GM21360 (cell line): ENCODE results near the gene SYK.

ENCODE experiments used
- ATAC-seq: cut with Tn5 transposase; IDR thresholded peaks from one replicate; pipeline ENCODE4 v1.9.1; 2021; ENCODE audit warnings: mild to moderate bottlenecking, moderate library complexity; ENCODE audit not compliant: unreplicated experiment

SYK gene

DNA sequence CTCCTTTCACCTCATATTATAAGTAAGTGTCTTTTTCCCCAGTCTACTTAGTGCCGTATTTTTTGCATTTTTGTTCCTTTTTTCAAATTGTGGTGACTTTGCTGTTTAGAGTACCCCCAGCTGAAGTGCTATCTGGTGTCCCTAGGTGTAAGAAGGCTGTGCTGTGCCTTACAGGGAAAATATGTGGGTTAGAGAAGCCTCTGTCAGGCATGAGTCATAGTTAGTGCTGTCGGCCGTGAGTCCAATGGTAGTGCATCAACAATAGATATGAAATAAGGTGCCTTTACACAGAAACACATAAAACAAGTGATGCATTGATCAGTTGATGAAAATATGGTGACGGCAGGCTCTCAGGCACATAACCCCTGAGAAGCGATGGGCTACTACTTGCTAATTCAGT is 20.1 kb downstream of the SYK start:
- no peak for ATAC-seq

DNA sequence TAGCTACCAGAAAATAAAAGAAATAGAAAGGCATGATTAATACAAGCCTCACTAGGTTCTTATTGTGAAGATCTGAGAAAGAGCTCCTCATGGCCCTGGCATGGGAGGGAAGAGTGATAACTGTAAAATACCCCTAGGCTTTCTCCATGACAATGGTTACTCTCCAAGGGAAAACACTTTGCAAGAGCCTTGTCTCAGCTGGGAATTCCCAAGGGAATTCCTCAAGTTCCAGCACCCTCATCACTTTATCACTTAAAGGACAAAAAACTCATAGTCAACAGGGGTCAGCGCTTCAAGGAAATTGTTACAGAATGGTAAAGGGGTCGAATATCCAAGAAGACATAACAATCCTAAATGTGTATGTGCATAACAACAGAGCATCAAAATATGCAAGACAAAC is 21.2 kb downstream of the SYK start:
- no peak for ATAC-seq

DNA sequence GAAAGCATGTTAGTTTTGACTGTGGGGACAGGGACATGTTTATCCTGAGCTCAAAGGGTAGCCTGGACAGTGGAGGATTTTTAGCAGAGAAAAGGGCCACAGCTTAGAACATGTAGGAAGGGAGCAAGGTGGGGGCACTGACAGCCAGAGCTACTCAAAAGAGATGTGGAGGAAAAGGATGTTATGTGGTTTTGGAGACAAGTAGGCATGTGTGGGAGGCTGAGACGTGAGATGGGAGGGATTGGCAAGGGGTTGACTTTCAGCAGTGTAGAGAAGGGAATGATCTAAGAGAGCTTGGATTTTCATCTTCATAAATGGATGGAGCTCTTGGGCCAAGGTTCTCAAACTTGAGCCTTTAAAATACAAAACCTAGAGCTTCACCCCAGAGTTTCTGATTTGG is 24.0 kb downstream of the SYK start:
- no peak for ATAC-seq

DNA sequence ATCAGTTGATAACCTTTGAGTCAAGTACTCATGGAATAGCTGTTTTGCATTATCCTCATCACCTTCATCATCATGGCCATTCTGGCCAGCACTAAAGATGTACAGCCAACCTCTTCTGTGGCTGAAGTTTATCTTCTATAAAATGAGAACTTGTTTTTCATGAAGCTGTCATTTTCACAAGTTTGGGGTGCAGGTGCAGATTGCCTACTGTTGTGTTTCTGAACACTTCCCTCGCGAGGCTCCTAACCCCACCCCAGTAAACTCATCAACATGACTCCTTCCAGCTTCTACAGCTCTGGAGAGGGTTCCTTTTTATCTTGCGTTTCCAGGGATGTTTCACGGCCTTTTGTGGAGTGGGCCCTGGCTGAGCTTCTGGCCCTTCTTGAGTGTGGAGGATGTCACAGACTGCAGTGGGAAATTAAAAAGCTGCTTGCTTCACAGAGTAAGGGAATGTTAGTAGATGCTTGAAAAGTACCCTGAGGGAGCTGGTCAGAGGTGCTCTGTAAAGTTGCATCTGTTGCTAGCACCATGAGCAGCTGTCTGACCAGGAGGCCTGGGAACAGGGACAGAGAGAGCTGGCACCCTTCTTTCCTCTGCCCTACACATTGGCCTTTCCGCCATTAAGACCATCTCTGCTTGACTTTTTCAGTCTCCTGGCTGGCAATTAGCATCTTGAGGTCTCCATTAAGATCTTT is 24.9 kb downstream of the SYK start:
- no peak for ATAC-seq

DNA sequence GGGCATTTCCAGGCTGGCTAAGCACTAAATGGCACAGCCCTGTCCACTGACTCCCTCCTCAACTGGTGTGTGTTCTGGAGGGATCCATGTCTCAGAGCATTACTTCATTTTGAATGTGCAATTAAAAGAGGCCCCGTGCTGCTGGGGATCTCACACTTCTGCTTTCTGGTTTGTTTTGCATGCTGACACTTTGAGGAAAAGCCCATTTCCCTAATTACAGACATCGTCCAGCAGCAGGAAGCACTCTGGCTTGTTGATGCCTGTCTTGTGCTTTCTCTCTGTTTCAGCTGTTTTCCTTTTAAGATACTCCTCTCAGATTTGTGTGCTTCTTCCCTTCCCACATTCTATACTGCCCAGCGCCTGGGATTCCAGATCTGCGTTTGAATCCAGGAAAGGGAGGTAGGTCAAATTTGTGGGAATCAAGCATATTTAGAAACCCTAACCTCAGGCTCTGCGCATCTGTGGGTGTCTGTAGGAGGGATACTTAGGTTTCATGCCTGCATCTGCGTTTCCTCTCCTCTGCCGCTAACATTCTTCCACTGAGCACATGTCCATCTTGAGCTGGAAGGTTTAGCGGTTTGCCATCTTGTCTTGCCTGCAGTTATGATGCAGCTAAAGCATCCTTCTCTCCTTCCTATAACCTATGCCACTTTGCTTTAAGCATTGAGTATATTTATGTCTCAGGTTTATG is 25.7 kb downstream of the SYK start:
- ATAC-seq = peak; percentile 56

DNA sequence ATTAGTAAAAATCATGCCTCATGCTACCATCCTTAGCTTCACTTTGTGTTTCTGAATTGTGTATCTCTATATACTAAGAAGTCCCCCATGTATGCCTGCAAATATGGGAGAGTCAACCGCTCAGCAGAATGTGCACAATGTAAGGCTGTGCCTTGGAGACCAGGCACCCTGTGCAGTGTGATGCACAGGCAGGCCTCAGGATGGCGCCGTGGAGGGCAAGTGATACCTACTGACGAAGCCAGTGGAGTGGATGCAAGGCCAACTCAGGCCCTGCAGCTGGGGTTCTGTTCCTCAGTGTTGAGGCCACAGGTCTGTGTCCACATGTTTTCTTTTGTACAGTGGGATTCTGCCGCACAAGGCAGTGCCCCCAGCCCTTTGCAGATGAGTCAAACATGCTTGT is 28.4 kb downstream of the SYK start:
- no peak for ATAC-seq

DNA sequence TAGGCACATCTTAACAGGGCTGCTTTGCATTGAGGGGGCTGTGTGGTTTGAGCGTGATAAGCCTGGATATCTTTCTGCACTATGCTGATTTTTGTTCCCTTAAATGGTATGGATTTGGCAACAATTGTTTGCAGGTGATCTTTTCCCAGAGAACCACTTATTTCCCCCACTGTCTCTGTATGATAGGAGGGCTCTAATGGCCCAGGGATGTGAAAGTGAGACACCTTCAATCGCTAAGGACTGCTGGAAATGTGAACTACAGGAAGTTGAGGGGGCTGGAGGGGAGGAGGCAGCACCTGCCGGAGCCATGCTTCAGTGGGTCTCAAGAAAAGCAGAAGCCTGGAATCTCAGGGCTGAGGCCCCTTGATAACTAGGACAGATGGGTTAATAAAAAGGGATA is 29.4 kb downstream of the SYK start:
- ATAC-seq = peak; percentile 51

- ATAC-seq = no peak
Measured at GRCh38 chr9:90832261-90832660, 30.6 kb downstream of the SYK start.

DNA sequence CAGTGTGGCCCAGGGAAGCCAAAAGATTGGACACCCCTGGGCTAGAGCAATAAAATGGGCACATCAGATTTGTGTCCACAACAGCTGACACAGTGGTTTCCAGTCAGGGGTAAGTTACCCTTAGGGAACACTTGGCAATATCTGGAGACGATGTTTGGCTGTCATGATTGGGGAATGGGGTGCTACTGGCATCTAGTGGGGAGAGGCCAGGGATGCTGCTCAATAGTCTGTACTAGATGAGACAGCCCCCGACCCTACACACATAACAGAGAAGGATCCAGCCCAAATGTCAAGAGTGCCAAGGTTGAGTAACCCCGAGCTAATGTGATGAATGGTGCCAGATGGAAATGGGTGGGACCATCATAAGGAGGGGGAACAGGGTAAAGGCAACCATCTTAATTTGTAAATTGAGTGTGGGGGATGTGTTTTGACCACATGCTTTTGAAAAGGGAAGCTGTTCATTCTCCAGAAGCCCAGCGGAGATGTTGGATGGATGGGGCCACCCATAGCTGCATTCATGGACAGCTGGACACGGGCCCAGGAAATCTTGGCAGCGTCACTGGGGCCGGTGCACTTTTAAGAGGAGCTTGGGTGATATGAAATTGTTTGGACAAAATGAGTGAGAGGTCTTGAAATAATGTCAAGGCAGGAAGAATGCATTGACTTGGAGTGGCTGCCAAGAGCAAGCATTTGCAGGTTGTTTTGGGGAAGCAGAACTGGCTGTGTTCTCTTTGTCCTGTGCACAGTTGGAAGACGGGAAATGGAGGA is 33.4 kb downstream of the SYK start:
- ATAC-seq = no peak

DNA sequence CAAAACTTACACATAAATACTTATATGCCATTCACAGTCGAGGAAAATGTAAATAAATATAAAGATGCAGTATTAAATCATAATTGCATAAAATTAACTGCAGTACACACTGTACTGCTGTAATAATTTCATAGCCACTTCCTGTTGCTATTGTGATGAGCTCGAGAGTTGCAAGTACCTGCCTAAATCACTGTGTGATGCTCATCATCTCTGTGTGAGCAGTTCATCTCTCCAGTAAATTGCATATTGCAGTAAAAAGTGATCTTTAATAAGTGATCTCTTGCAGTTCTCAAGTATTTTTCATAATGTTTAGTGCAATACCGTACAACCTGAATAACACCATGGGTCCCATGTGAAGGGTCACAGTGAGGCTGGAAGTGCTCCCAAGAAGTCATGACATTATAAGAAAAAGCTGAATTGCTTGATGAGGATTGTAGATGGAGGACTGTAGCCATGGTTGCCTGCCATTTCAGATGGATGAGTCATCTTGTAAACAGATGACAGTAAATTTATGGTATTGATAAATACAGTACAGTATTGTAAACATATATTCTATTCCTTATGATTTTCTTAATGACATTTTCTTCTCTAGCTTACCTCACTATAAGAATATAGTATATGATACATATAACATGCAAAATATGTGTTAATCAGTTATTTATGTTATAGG is 34.9 kb downstream of the SYK start:
- no peak for ATAC-seq

- no peak for ATAC-seq
Measured at GRCh38 chr9:90838098-90838497, 36.5 kb downstream of the SYK start.

DNA sequence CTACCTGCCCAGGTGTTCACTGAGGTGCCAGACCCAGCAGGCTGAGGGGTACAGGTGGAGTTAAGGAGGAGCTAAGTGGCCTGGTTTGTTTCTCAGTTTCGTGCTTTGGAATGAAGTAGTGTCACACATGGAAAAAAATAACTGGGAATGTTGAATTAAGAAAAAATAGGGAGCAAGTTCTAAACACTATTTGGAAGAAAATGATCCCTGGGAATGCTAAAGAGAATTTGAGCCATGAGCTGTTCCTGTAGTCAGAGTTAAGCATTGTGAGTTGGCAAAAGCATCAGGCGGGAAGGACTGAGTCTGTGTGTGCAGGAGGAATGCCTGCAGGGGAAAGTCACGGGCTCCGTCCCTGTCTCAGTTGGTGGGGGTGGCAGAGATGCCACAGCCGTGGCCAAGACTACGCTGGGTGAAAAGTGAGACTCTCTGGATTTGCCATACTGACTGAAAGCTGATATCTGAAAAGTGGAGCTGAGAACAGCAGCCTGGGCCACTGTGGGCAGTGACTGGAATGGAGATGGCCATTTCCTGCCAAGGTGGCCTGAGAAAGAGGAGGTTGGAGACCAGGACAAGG is 37.0 kb downstream of the SYK start:
- ATAC-seq = no peak

DNA sequence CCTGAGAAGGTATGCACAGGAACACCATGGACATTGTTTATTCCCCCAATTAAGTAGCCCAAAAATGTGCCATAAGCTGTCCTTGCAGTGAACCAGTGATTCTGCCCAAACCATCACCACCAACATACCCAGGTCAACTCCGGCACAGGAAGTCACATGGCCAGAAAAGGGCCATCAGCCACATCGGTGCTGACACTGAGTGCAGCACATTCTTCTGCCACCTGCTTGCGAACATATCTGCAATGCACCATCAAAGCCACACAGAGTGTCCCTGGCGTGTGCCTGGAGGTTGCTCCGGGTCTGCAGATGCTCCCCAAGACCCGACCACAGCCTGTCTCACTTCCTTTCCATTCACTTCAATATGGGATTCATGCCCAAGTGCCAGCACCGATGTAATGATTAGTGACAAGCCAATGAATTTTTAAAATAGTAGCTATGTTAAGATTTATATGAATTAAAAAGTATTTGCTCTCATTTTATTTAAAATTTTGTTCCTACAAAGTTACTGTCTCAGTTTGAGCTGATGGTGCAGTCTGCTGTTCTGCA is 37.6 kb downstream of the SYK start:
- ATAC-seq = no peak

DNA sequence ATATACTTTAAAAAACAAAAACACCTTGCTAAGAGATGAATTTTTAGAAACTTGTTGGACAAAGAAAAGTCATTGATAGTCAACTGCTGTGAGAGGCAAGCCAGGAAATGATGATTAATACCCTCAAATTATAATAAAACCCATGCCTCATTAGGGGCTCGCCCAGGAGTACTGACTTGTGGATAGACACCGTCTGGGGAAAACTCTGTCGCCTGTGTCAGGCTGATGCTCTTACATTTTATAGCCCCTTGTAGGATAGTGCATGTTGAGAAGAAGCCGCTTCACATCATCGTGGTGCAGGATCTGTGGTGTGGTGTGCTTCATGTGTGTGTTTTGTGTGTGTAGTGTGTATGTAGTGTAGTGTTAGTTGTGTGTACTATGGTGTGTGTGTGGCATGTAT is 39.1 kb downstream of the SYK start:
- no peak for ATAC-seq

GRCh38 chr9:90841213-90841612 is 39.6 kb downstream of the SYK start:
- ATAC-seq = no peak

DNA sequence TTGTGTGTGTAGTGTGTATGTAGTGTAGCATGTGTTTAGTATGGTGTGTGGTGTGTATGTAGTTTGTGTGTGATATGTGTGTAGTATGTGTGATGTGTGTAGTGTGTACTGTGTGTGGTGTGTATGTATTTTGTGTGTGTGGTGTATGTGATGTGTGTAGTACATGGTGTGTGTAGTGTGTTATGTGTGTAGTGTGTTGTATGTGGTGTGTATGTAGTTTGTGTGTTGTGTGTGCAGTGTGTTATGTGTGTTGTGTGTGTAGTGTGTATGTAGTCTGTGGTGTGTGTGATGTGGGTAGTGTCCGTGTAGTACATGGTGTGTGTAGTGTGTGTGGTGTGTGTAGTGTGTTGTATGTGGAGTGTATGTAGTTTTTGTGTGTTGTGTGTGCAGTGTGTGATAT is 40.0 kb downstream of the SYK start:
- ATAC-seq = no peak

- ATAC-seq = no peak
Measured at GRCh38 chr9:90842176-90842777, 40.7 kb downstream of the SYK start.

DNA sequence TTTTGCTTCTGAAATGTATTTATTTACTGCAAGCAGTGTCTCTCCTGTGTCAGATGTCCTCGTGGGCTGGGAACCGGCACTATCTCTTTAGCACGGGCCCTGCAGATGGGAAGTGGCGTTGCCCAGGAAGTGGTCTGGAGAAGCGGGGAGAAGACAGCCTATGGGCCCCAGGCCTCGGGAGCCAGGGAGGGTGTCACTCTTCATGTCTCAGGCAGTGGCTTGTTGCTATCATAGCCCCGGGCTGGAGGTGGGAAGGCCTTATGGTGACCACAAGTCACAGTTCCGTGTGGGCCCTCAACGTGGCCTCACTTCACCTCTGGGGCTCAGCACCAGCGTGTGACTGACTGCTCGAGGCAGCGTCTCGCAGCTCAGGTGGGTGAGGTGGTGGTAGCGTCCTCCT is 41.4 kb downstream of the SYK start:
- ATAC-seq = no peak

GRCh38 chr9:90843525-90843924 is 41.9 kb downstream of the SYK start:
- ATAC-seq = no peak

- no peak for ATAC-seq
Measured at GRCh38 chr9:90844326-90844725, 42.7 kb downstream of the SYK start.
